Vagina (tissue), 2 donors: ENCODE results near the gene NEO1.

Source experiments
- POLR2A ChIP-seq, 2 donors: fragments of 450-650 bp; IDR thresholded peaks; one replicate each; pipeline ENCODE4 v1.6.1; 2017; ENCODE audit warnings: antibody characterized with exemption in 2 of 2, mild to moderate bottlenecking in 2 of 2, moderate library complexity in 2 of 2
- POLR2AphosphoS5 ChIP-seq, 2 donors: sonication (generic); formaldehyde crosslinking; IDR thresholded peaks; one replicate each; pipeline ENCODE4 v1.9.0; 2017; ENCODE audit warnings: antibody characterized with exemption in 2 of 2, mild to moderate bottlenecking in 2 of 2, low read depth in 1 of 2; ENCODE audit not compliant: insufficient read depth in 1 of 2
- TF ChIP-seq, protein P1 (sequence below), 3 experiments: fragments of 450-650 bp in 2 of 3; fragments of 200-600 bp in 1 of 3; sonication (generic) in 1 of 3; IDR thresholded peaks; one replicate each; pipeline ENCODE4 v1.5.1; 2017 to 2019; ENCODE audit warnings: antibody characterized with exemption in 3 of 3, mild to moderate bottlenecking in 2 of 3, moderate library complexity in 2 of 3

- TF ChIP-seq, protein P1, sequence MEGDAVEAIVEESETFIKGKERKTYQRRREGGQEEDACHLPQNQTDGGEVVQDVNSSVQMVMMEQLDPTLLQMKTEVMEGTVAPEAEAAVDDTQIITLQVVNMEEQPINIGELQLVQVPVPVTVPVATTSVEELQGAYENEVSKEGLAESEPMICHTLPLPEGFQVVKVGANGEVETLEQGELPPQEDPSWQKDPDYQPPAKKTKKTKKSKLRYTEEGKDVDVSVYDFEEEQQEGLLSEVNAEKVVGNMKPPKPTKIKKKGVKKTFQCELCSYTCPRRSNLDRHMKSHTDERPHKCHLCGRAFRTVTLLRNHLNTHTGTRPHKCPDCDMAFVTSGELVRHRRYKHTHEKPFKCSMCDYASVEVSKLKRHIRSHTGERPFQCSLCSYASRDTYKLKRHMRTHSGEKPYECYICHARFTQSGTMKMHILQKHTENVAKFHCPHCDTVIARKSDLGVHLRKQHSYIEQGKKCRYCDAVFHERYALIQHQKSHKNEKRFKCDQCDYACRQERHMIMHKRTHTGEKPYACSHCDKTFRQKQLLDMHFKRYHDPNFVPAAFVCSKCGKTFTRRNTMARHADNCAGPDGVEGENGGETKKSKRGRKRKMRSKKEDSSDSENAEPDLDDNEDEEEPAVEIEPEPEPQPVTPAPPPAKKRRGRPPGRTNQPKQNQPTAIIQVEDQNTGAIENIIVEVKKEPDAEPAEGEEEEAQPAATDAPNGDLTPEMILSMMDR (IDR thresholded peaks at IDR 0.05), result no peak
- no peak for TF ChIP-seq POLR2A (IDR thresholded peaks at IDR 0.05)
- TF ChIP-seq POLR2AphosphoS5 (IDR thresholded peaks at IDR 0.05; ENCODE audit: insufficient read depth in 1 of 2, low read depth in 1 of 2), result no peak
Measured at GRCh38 chr15:73284090-73284716, 231.9 kb downstream of the NEO1 start.
